Fibroblast of lung (primary cell): ENCODE results near the gene NCAN. TPM values are rescaled to one million over a fixed set of nuclear protein-coding genes. Genes with fewer than 3 reads are reported as not detected.

Experiments used
- DNase-seq, 2 donors: peaks; one replicate each; pipeline versions ENCODE4 v3.0.0 to v3.0.0-alpha.2; 2010; ENCODE audit warnings: low read depth in 2 of 2
- H2AFZ ChIP-seq: 2 replicates; pipeline ENCODE4 v1.5.1; 2012; ENCODE audit warnings: low read length, control low read depth, inconsistent platforms
- H3K27ac ChIP-seq: 2 replicates; pipeline ENCODE4 v1.5.1; 2011; ENCODE audit warnings: low read length, control low read depth; ENCODE audit not compliant: insufficient read depth
- H3K27me3 ChIP-seq: 2 replicates; pipeline ENCODE4 v1.5.1; 2011; ENCODE audit warnings: mild to moderate bottlenecking, low read length; ENCODE audit not compliant: control insufficient read depth, insufficient read depth
- H3K36me3 ChIP-seq: 2 replicates; pipeline ENCODE4 v1.5.1; 2011; ENCODE audit warnings: low read length; ENCODE audit not compliant: control insufficient read depth, insufficient read depth
- H3K4me1 ChIP-seq: 2 replicates; pipeline ENCODE4 v1.5.1; 2011; ENCODE audit warnings: low read length; ENCODE audit not compliant: control insufficient read depth, insufficient read depth; ENCODE audit errors: extremely low read depth
- H3K4me2 ChIP-seq: 2 replicates; pipeline ENCODE4 v1.5.1; 2011; ENCODE audit warnings: low read length, control low read depth; ENCODE audit not compliant: insufficient read depth; ENCODE audit errors: extremely low read depth
- H3K4me3 ChIP-seq, 4 experiments: fragments of 200-600 bp in 1 of 4; sonication (generic) in 1 of 4; replicated peaks in 1 of 4; 2 replicates each; pipeline ENCODE4 v1.5.1; 2011 to 2016; ENCODE audit warnings: low read length in 4 of 4, low read depth in 3 of 4, mild to moderate bottlenecking in 3 of 4, control low read depth in 2 of 4, inconsistent platforms in 1 of 4, mixed read lengths in 1 of 4; ENCODE audit not compliant: insufficient read depth in 1 of 4; ENCODE audit errors: control extremely low read depth in 1 of 4
- H3K79me2 ChIP-seq: 2 replicates; pipeline ENCODE4 v1.5.1; 2012; ENCODE audit warnings: mild to moderate bottlenecking, low read length, inconsistent platforms; ENCODE audit not compliant: control insufficient read depth, insufficient read depth
- H3K9ac ChIP-seq: 2 replicates; pipeline ENCODE4 v1.5.1; 2011; ENCODE audit warnings: mild to moderate bottlenecking, low read length, control low read depth; ENCODE audit not compliant: insufficient read depth
- H3K9me3 ChIP-seq: 2 replicates; pipeline ENCODE4 v1.5.1; 2012; ENCODE audit warnings: low read depth, low read length; ENCODE audit not compliant: control insufficient read depth, insufficient read depth
- H4K20me1 ChIP-seq: 2 replicates; pipeline ENCODE4 v1.5.1; 2011; ENCODE audit warnings: low read length; ENCODE audit not compliant: control insufficient read depth, insufficient read depth; ENCODE audit errors: extremely low read depth
- EZH2 ChIP-seq: IDR thresholded peaks from 2 replicates; pipeline ENCODE4 v1.5.1; 2012; ENCODE audit warnings: low read length, control low read depth, mild to moderate bottlenecking; ENCODE audit errors: missing control alignments
- polyA plus RNA-seq, 2 donors: library from polyadenylated mRNA; depleted of rRNA in 1 of 2; stranded (reverse) in 1 of 2; unstranded in 1 of 2; fragments of >200 nt; gene quantifications; 2 replicates each; pipeline ENCODE4 v1.2.1, GENCODE V29; 2011 to 2012; ENCODE audit warnings: missing spikeins in 1 of 2
- total RNA-seq: library from RNA; depleted of rRNA; stranded (reverse); fragments of >200 nt; gene quantifications from 2 replicates; pipeline ENCODE4 v1.2.1, GENCODE V29; 2014
- TF ChIP-seq, protein P1 (sequence below), 2 donors: IDR thresholded peaks in 1 of 2; conservative IDR thresholded peaks in 1 of 2; 1 replicate in 1 of 2; 2 replicates in 1 of 2; pipeline ENCODE4 v1.5.1; 2011 to 2012; ENCODE audit warnings: low read length in 2 of 2, control low read depth in 1 of 2, inconsistent platforms in 1 of 2, low read depth in 1 of 2, mild to moderate bottlenecking in 1 of 2

NCAN gene
- total and polyA plus RNA-seq, 2 donors (not counting 1 experiment from before 2014, with no cell fraction given), result under 0.01 TPM; not detected in 1

- no peaks in the 10 kb centered on the region for H3K27me3 ChIP-seq
- no peak overlapping the region for H3K4me2 ChIP-seq
- H3K79me2 ChIP-seq, result no peaks in the 10 kb centered on the region
- no peak overlapping the region for H2AFZ ChIP-seq
- no peaks in the 10 kb centered on the region for H3K4me1 ChIP-seq
- TF ChIP-seq, protein P1, sequence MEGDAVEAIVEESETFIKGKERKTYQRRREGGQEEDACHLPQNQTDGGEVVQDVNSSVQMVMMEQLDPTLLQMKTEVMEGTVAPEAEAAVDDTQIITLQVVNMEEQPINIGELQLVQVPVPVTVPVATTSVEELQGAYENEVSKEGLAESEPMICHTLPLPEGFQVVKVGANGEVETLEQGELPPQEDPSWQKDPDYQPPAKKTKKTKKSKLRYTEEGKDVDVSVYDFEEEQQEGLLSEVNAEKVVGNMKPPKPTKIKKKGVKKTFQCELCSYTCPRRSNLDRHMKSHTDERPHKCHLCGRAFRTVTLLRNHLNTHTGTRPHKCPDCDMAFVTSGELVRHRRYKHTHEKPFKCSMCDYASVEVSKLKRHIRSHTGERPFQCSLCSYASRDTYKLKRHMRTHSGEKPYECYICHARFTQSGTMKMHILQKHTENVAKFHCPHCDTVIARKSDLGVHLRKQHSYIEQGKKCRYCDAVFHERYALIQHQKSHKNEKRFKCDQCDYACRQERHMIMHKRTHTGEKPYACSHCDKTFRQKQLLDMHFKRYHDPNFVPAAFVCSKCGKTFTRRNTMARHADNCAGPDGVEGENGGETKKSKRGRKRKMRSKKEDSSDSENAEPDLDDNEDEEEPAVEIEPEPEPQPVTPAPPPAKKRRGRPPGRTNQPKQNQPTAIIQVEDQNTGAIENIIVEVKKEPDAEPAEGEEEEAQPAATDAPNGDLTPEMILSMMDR (conservative IDR thresholded peaks at IDR 0.05 in 1 of 2, IDR thresholded peaks at IDR 0.05 in 1 of 2; ENCODE audit: low read depth in 1 of 2, low read length in 2 of 2), result no peak
- TF ChIP-seq EZH2, result no peak
- H3K9ac ChIP-seq, result no peak overlapping the region
- no peak overlapping the region for H3K27ac ChIP-seq
- no peaks in the 10 kb centered on the region for H4K20me1 ChIP-seq
- no peaks in the 10 kb centered on the region for H3K9me3 ChIP-seq
- no peak overlapping the region for H3K4me3 ChIP-seq
- no peak for DNase-seq
- H3K36me3 ChIP-seq, result peaks cover 24% of the 10 kb centered on the region
Observed at GRCh38 chr19:19278315-19278714, 66.6 kb downstream of the NCAN start.

DNA sequence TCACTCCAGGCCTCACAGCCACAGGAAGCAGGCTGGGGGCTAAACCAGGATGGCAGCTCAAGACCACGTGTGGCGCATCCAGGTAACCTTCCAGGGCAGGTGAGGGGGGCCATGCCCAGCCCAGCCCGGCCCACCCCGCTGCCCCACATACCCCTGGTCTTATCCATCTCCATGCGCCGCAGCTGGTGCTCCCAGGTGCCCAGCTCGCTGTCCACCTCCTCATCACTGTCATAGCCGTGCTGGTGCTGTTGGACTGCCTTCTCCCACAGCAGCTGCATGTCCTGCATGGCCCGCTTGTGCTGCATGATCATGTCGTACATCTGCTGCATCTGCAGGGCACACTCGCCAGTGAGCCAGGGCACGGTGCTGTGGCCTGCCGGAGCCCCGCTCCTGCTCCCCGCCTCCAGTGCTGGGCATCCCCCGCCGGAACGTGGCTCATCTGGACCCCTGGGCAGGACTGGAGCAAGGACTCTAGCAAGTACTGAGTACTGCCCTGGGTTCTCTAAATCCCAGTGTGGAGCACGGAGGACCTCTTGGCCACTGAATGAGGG lies 67.4 kb downstream of the NCAN start:
- Histone ChIP-seq H3K27me3 (no peaks in the 10 kb centered on the region), H3K27ac (no peak overlapping the region), H3K9me3 (no peaks in the 10 kb centered on the region), H3K4me3 (no peak overlapping the region), H4K20me1 (no peaks in the 10 kb centered on the region), H3K9ac (no peak overlapping the region), H3K79me2 (no peaks in the 10 kb centered on the region), H3K4me2 (no peak overlapping the region), H3K4me1 (no peaks in the 10 kb centered on the region), H2AFZ (no peak overlapping the region), H3K36me3 (peaks cover 24% of the 10 kb centered on the region)
- DNase-seq, result no peak
- no peak for TF ChIP-seq EZH2
- TF ChIP-seq, protein P1 (conservative IDR thresholded peaks at IDR 0.05 in 1 of 2, IDR thresholded peaks at IDR 0.05 in 1 of 2; ENCODE audit: low read depth in 1 of 2, low read length in 2 of 2), result no peak

DNA sequence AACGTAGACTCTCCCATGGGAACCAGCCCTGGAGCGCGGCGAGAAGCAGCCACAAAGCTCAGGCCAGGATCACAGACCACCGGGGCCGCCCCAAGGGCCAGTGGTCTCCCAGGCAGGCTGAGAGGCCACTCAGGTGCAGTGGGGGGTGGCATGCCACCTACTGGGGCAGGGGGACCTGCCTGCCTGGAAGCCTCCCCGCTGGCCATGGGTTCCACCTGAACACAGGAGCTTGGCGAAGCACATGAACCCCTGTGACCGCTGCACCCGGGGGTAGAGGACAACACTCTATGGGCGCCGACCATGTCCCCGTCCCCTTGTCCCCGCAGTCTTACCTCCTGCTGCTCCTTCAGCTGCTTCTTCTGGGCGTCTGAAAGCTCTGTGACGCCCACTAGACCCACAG lies 68.1 kb downstream of the NCAN start:
- no peak overlapping the region for H3K4me2 ChIP-seq
- no peaks in the 10 kb centered on the region for H3K9me3 ChIP-seq

More for the DNA sequence above, 68.1 kb downstream of the NCAN start:
- H3K9ac ChIP-seq, result no peak overlapping the region
- no peak overlapping the region for H3K4me3 ChIP-seq
- H3K27me3 ChIP-seq, result no peaks in the 10 kb centered on the region
- H3K4me1 ChIP-seq, result no peaks in the 10 kb centered on the region
- no peak overlapping the region for H3K27ac ChIP-seq
- H3K79me2 ChIP-seq, result no peaks in the 10 kb centered on the region
- TF ChIP-seq, protein P1 (conservative IDR thresholded peaks at IDR 0.05 in 1 of 2, IDR thresholded peaks at IDR 0.05 in 1 of 2; ENCODE audit: low read depth in 1 of 2, low read length in 2 of 2), result no peak
- TF ChIP-seq EZH2, result no peak
- DNase-seq, result no peak
- peaks cover 24% of the 10 kb centered on the region for H3K36me3 ChIP-seq
- no peak overlapping the region for H2AFZ ChIP-seq
- no peaks in the 10 kb centered on the region for H4K20me1 ChIP-seq
